ENCODE data around the gene C3orf20. TPM values are rescaled to one million over a fixed set of nuclear protein-coding genes. Genes with fewer than 3 reads are reported as not detected.

The C3orf20 gene
- total and polyA plus RNA-seq, 2 experiments from 2014 or later, result not detected

GRCh38 chr3:14770591-14770990 is 95.7 kb downstream of the C3orf20 start:
- Histone ChIP-seq H3F3A (ENCODE audit: insufficient read depth) (no peaks in the 10 kb centered on the region), H3K79me2 (ENCODE audit: insufficient read depth) (no peaks in the 10 kb centered on the region), H2AFZ (no peak overlapping the region), H3K36me3 (ENCODE audit: low read depth) (no peaks in the 10 kb centered on the region), H3K27ac (no peak overlapping the region), H3K4me3 (no peak overlapping the region), H4K20me1 (ENCODE audit: insufficient read depth) (no peaks in the 10 kb centered on the region), H3K9me2 (ENCODE audit: insufficient read depth) (no peaks in the 10 kb centered on the region), H3K27me3 (replicated peaks; ENCODE audit: insufficient read depth) (no peaks in the 10 kb centered on the region; the same call in 1 of the 2 replicates), H3K4me1 (ENCODE audit: insufficient read depth) (no peaks in the 10 kb centered on the region), H3K4me2 (ENCODE audit: unreplicated experiment) (no peak overlapping the region), H3K9ac (no peak overlapping the region), H3K9me3 (ENCODE audit: low read depth) (no peaks in the 10 kb centered on the region)
- 65 to 69% methylated on average over 7 of the region's 7 CpGs for WGBS, 2 experiments (ENCODE audit: low coverage in 1 of 2, low lambda C conversion rate in 2 of 2, missing lambda C conversion rate in 2 of 2)
- DNase-seq, result no peak
- in situ Hi-C loops (cut with MboI), result no loop called here
- TF ChIP-seq EZH2phosphoT487 (IDR thresholded peaks at IDR 0.05; ENCODE audit: insufficient read depth, low read depth) (no peak), EZH2 (IDR thresholded peaks at IDR 0.05; ENCODE audit: insufficient read depth, poor library complexity, severe bottlenecking) (no peak)

- no peaks in the 10 kb centered on the region for H3K79me2 ChIP-seq (ENCODE audit: insufficient read depth)
- H3K36me3 ChIP-seq (ENCODE audit: low read depth), result no peaks in the 10 kb centered on the region
- TF ChIP-seq EZH2 (IDR thresholded peaks at IDR 0.05; ENCODE audit: insufficient read depth, poor library complexity, severe bottlenecking) (no peak), EZH2phosphoT487 (IDR thresholded peaks at IDR 0.05; ENCODE audit: insufficient read depth, low read depth) (no peak)
- DNase-seq, result no peak
- H3K9ac ChIP-seq, result no peak overlapping the region
- H2AFZ ChIP-seq, result no peak overlapping the region
- H3K27me3 ChIP-seq (replicated peaks; ENCODE audit: insufficient read depth), result no peaks in the 10 kb centered on the region; the same call in 1 of the 2 replicates
- H3K9me3 ChIP-seq (ENCODE audit: low read depth), result no peaks in the 10 kb centered on the region
- WGBS, 2 experiments (ENCODE audit: low coverage in 1 of 2, low lambda C conversion rate in 2 of 2, missing lambda C conversion rate in 2 of 2), result 56 to 60% methylated on average over 17 to 18 of the region's 18 CpGs
- no peak overlapping the region for H3K27ac ChIP-seq
- no peaks in the 10 kb centered on the region for H3K9me2 ChIP-seq (ENCODE audit: insufficient read depth)
- no peak overlapping the region for H3K4me3 ChIP-seq
- no peaks in the 10 kb centered on the region for H4K20me1 ChIP-seq (ENCODE audit: insufficient read depth)
- no peak overlapping the region for H3K4me2 ChIP-seq (ENCODE audit: unreplicated experiment)
- H3F3A ChIP-seq (ENCODE audit: insufficient read depth), result no peaks in the 10 kb centered on the region
- no peaks in the 10 kb centered on the region for H3K4me1 ChIP-seq (ENCODE audit: insufficient read depth)
- in situ Hi-C loops (cut with MboI), result no loop called here
Measured at GRCh38 chr3:14771593-14772497, 96.9 kb downstream of the C3orf20 start.

GRCh38 chr3:14772533-14773138 is 97.7 kb downstream of the C3orf20 start:
- H3K4me2 ChIP-seq (ENCODE audit: unreplicated experiment), result no peak overlapping the region
- H3K4me3 ChIP-seq, result no peak overlapping the region
- no peaks in the 10 kb centered on the region for H3K36me3 ChIP-seq (ENCODE audit: low read depth)
- H3K27ac ChIP-seq, result no peak overlapping the region
- H3K9me3 ChIP-seq (ENCODE audit: low read depth), result no peaks in the 10 kb centered on the region
- H3F3A ChIP-seq (ENCODE audit: insufficient read depth), result no peaks in the 10 kb centered on the region
- no peak for DNase-seq
- 62 to 70% methylated on average over 16 of the region's 16 CpGs for WGBS, 2 experiments (ENCODE audit: low coverage in 1 of 2, low lambda C conversion rate in 2 of 2, missing lambda C conversion rate in 2 of 2)
- no peaks in the 10 kb centered on the region for H3K9me2 ChIP-seq (ENCODE audit: insufficient read depth)
- H3K79me2 ChIP-seq (ENCODE audit: insufficient read depth), result no peaks in the 10 kb centered on the region
- H3K4me1 ChIP-seq (ENCODE audit: insufficient read depth), result no peaks in the 10 kb centered on the region
- no peaks in the 10 kb centered on the region for H4K20me1 ChIP-seq (ENCODE audit: insufficient read depth)
- no peak overlapping the region for H2AFZ ChIP-seq
- in situ Hi-C loops (cut with MboI), result no loop called here
- no peaks in the 10 kb centered on the region; the same call in 1 of the 2 replicates for H3K27me3 ChIP-seq (replicated peaks; ENCODE audit: insufficient read depth)
- H3K9ac ChIP-seq, result no peak overlapping the region
- TF ChIP-seq EZH2 (IDR thresholded peaks at IDR 0.05; ENCODE audit: insufficient read depth, poor library complexity, severe bottlenecking) (no peak), EZH2phosphoT487 (IDR thresholded peaks at IDR 0.05; ENCODE audit: insufficient read depth, low read depth) (no peak)

GRCh38 chr3:14773281-14773680 is 98.3 kb downstream of the C3orf20 start:
- Histone ChIP-seq H3K4me1 (ENCODE audit: insufficient read depth) (no peaks in the 10 kb centered on the region), H3F3A (ENCODE audit: insufficient read depth) (no peaks in the 10 kb centered on the region), H3K36me3 (ENCODE audit: low read depth) (no peaks in the 10 kb centered on the region), H3K79me2 (ENCODE audit: insufficient read depth) (no peaks in the 10 kb centered on the region), H3K9me2 (ENCODE audit: insufficient read depth) (no peaks in the 10 kb centered on the region), H3K9ac (no peak overlapping the region), H4K20me1 (ENCODE audit: insufficient read depth) (no peaks in the 10 kb centered on the region), H3K4me3 (no peak overlapping the region), H3K27ac (no peak overlapping the region), H3K27me3 (replicated peaks; ENCODE audit: insufficient read depth) (no peaks in the 10 kb centered on the region; the same call in 1 of the 2 replicates), H2AFZ (no peak overlapping the region), H3K4me2 (ENCODE audit: unreplicated experiment) (no peak overlapping the region), H3K9me3 (ENCODE audit: low read depth) (no peaks in the 10 kb centered on the region)
- no peak for TF ChIP-seq EZH2 (IDR thresholded peaks at IDR 0.05; ENCODE audit: insufficient read depth, poor library complexity, severe bottlenecking)
- TF ChIP-seq EZH2phosphoT487 (IDR thresholded peaks at IDR 0.05; ENCODE audit: insufficient read depth, low read depth), result no peak
- in situ Hi-C loops (cut with MboI), result no loop called here
- no peak for DNase-seq

Data from GM23248 (cell line).